CD4-positive, alpha-beta T cell (primary cell): ENCODE results near the gene UBL5. TPM values are rescaled to one million over a fixed set of nuclear protein-coding genes. Genes with fewer than 3 reads are reported as not detected.

Experiments
- ATAC-seq: fragments of 200-7000 bp; cut with Tn5 transposase; one replicate; pipeline ENCODE4 v1.10.0; 2022; ENCODE audit warnings: mild to moderate bottlenecking; ENCODE audit not compliant: poor library complexity
- CTCF ChIA-PET: fragments of 350-600 bp; sonication (Branson Sonifier 250); formaldehyde crosslinking; loops from one replicate; lab custom pipeline; 2021; ENCODE audit warnings: antibody characterized with exemption, inconsistent platforms; lab: Charles Lee
- POLR2A ChIA-PET: fragments of 350-600 bp; sonication (Branson Sonifier 250); formaldehyde crosslinking; loops from one replicate; lab custom pipeline; 2021; ENCODE audit warnings: antibody characterized with exemption, inconsistent platforms; lab: Charles Lee
- DNase-seq, 14 experiments: peaks; one replicate each; pipeline ENCODE4 v3.0.0-alpha.2; 2013 to 2020; ENCODE audit warnings: mixed read lengths in 2 of 14
- H3K27ac ChIP-seq, 2 donors: one replicate each; pipeline versions ENCODE4 v1.5.1 to v1.7.0; 2013; ENCODE audit warnings: low read length in 2 of 2, low read depth in 1 of 2, mild to moderate bottlenecking in 1 of 2
- H3K27me3 ChIP-seq, 2 experiments: 1 replicate in 1 of 2; 2 replicates in 1 of 2; pipeline versions ENCODE4 v1.6.1 to v1.7.0; 2013; ENCODE audit warnings: low read length in 2 of 2, control low read depth in 1 of 2, mild to moderate bottlenecking in 1 of 2, moderate library complexity in 1 of 2; ENCODE audit not compliant: insufficient read depth in 2 of 2, control insufficient read depth in 1 of 2
- H3K36me3 ChIP-seq: one replicate; pipeline ENCODE4 v1.6.1; 2013; ENCODE audit warnings: low read length, control low read depth; ENCODE audit not compliant: insufficient read depth
- H3K4me1 ChIP-seq: one replicate; pipeline ENCODE4 v1.6.1; 2013; ENCODE audit warnings: low read length, control low read depth; ENCODE audit not compliant: insufficient read depth
- H3K4me3 ChIP-seq: one replicate; pipeline ENCODE4 v1.5.1; 2013; ENCODE audit warnings: mild to moderate bottlenecking, low read length, moderate library complexity
- H3K9me3 ChIP-seq, 2 experiments: 1 replicate in 1 of 2; 2 replicates in 1 of 2; pipeline versions ENCODE4 v1.6.1 to v1.7.0; 2013; ENCODE audit warnings: low read length in 2 of 2, mild to moderate bottlenecking in 2 of 2, control low read depth in 1 of 2, moderate library complexity in 1 of 2; ENCODE audit not compliant: control insufficient read depth in 1 of 2, insufficient read depth in 1 of 2
- H3K27ac Mint-ChIP-seq: one replicate; pipeline ENCODE4 v1.8.0; 2020; ENCODE audit warnings: mixed read lengths
- H3K27me3 Mint-ChIP-seq: one replicate; pipeline ENCODE4 v1.8.0; 2021; ENCODE audit warnings: mixed read lengths
- H3K36me3 Mint-ChIP-seq: one replicate; pipeline ENCODE4 v1.8.0; 2021; ENCODE audit warnings: low read depth, mixed read lengths
- H3K4me1 Mint-ChIP-seq: one replicate; pipeline ENCODE4 v1.8.0; 2021; ENCODE audit warnings: low read depth, mixed read lengths
- H3K4me3 Mint-ChIP-seq: one replicate; pipeline ENCODE4 v1.8.0; 2020; ENCODE audit warnings: mild to moderate bottlenecking, mixed read lengths
- H3K9me3 Mint-ChIP-seq: one replicate; pipeline ENCODE4 v1.8.0; 2020; ENCODE audit warnings: mixed read lengths
- intact Hi-C, 2 experiments: fragments of 100-400 bp; cut with DNase I in 1 of 2; cut with micrococcal nuclease in 1 of 2; formaldehyde crosslinking; loops; one replicate each; pipeline versions ENCODE4 v1.15.1 to v1.9.0; 2023 to 2025; cut with DNase I, micrococcal nuclease
- total RNA-seq, 174 experiments: library from RNA in 2 of 174; stranded (reverse) in 2 of 174; gene quantifications; one replicate each; pipeline ENCODE4 v1.2.3 and lab custom pipeline; 2021 to 2026
- TF ChIP-seq, protein P1 (sequence below): fragments of 200-600 bp; IDR thresholded peaks from one replicate; pipeline ENCODE4 v1.8.0; 2022; ENCODE audit warnings: antibody characterized with exemption, mild to moderate bottlenecking

The UBL5 gene
- total RNA-seq, 2 experiments from 2014 or later = 163 to 165 TPM

DNA sequence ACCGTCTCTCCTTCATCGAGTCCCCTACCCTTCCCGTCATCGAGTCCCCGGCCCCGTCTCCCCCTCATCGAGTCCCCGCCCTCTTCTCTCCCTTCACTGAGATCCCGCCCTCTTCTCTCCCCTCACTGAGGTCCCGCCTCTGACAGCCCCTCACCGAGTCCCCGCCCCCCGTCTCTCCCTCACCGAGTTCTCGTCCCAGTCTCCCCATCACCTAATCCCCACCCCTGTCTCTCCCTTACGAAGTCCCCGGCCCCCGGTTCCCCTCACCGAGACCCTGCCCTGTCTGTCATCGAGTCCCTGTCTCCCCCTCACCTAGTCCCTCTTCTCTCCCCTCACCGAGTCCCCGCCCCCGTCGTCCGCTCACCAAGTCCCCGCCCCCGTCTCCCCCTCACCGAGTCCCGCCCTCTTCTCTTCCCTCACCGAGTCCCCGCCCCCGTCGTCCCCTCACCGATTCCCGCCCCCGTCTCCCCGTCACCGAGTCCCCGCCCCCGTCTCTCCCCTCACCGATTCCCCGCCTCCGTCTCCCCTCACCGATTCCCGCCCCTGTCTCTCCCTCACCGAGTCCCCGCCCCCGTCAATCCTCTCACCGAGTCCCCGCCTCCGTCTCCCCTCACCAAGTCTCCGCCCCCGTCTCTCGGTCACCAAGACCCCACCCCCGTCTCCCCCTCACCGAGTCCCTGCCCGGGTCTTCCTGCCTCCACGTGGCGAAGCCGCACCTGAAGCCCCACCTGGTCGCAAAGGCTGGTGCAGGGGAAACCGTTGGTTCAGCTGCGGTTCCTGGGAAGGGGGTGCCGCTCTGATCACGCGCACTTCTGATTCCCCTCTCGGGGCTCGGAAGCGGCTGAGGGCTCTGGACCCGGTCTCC is 35.3 kb upstream of the UBL5 start:
- H3K36me3 ChIP-seq = no peaks in the 10 kb centered on the region
- H3K4me3 Mint-ChIP-seq = peak overlapping the region; percentile 86
- DNase-seq = peak; percentile 86 to 99 (median 94)
- peaks cover 26% of the 10 kb centered on the region for H3K4me1 Mint-ChIP-seq
- H3K27me3 ChIP-seq = no peaks in the 10 kb centered on the region
- peaks cover 22% of the 10 kb centered on the region for H3K4me1 ChIP-seq
- H3K27me3 Mint-ChIP-seq = no peaks in the 10 kb centered on the region
- TF ChIP-seq, protein P1, sequence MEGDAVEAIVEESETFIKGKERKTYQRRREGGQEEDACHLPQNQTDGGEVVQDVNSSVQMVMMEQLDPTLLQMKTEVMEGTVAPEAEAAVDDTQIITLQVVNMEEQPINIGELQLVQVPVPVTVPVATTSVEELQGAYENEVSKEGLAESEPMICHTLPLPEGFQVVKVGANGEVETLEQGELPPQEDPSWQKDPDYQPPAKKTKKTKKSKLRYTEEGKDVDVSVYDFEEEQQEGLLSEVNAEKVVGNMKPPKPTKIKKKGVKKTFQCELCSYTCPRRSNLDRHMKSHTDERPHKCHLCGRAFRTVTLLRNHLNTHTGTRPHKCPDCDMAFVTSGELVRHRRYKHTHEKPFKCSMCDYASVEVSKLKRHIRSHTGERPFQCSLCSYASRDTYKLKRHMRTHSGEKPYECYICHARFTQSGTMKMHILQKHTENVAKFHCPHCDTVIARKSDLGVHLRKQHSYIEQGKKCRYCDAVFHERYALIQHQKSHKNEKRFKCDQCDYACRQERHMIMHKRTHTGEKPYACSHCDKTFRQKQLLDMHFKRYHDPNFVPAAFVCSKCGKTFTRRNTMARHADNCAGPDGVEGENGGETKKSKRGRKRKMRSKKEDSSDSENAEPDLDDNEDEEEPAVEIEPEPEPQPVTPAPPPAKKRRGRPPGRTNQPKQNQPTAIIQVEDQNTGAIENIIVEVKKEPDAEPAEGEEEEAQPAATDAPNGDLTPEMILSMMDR = no peak
- H3K27ac ChIP-seq = peak overlapping the region; percentile 91 to 97
- intact Hi-C loops = loop anchor here (1.0 to 10.0 kb wide), 5 partner anchors 27 to 958 kb away; partner anchors contain the start of genes FBXL12 (in 2 of the 2), ZNF266 (in 2 of the 2), MBD3L1 (in 1 of the 2) and ZNF558 (in 1 of the 2)
- ChIA-PET CTCF (interaction anchor here (1.7 kb wide), 1 partner anchor 167 kb away, joined by 5 read pairs; no protein-coding TSS in a partner anchor), POLR2A (interaction anchor here (1.0 to 1.8 kb wide), 3 partner anchors 23 to 206 kb away, joined by 3 to 11 read pairs (median 4); partner anchors contain the start of gene ZNF846)
- no peaks in the 10 kb centered on the region for H3K36me3 Mint-ChIP-seq
- no peaks in the 10 kb centered on the region for H3K9me3 Mint-ChIP-seq
- H3K27ac Mint-ChIP-seq = peak overlapping the region; percentile 89
- peaks cover 0 to 13% of the 10 kb centered on the region in 2 experiments for H3K9me3 ChIP-seq
- ATAC-seq = peak; percentile 49
- peak overlapping the region; percentile 85 for H3K4me3 ChIP-seq

DNA sequence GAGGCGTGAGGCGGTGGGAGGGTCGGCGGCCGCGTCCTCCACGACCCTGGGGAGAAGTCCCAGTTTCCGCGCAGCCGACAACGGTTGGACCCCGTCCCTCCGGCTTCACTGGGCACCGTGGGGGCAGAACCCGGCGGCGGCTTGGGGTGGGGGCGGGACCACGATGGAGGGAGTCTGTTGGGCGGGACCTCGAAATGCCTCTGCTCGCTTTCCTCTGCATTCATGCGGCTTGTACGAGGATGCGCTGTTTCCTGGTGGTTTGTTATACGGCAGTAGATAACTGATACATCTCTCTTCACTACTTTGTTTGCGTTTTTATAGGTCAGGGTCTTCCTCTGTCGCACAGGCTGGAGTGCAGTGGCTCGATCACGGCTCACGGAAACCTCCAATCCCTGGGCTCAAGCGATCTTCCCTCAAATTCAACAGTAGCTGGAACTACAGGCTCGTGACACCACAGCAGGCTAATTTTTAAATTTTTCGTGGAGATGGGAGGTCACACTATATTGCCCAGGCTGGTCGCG is 34.6 kb upstream of the UBL5 start:
- no peaks in the 10 kb centered on the region for H3K27me3 Mint-ChIP-seq
- no peaks in the 10 kb centered on the region for H3K9me3 Mint-ChIP-seq

More for the DNA sequence above, 34.6 kb upstream of the UBL5 start:
- POLR2A ChIA-PET = interaction anchor here (0.8 to 1.8 kb wide), 7 partner anchors 16 to 210 kb away, joined by 3 to 11 read pairs (median 3); partner anchors contain the start of gene ZNF846
- ATAC-seq = peak; percentile 13
- TF ChIP-seq, protein P1 = no peak
- intact Hi-C loops = loop anchor here (2.0 to 10.0 kb wide), 4 partner anchors 358 to 958 kb away; partner anchors contain the start of genes ZNF266 (in 2 of the 2), MBD3L1 (in 1 of the 2), ZNF558 (in 1 of the 2) and ZNF559 (in 1 of the 2)
- peaks cover 22% of the 10 kb centered on the region for H3K4me1 ChIP-seq
- Mint-ChIP-seq H3K27ac (peak overlapping the region; percentile 89), H3K4me1 (peaks cover 32% of the 10 kb centered on the region), H3K4me3 (peak overlapping the region; percentile 86), H3K36me3 (no peaks in the 10 kb centered on the region)
- no peaks in the 10 kb centered on the region for H3K27me3 ChIP-seq
- H3K27ac ChIP-seq = peak overlapping the region; percentile 91 to 97
- H3K9me3 ChIP-seq = peaks cover 0 to 13% of the 10 kb centered on the region in 2 experiments
- peak overlapping the region; percentile 85 for H3K4me3 ChIP-seq
- DNase-seq = peak; percentile 38 to 87 (median 62)
- CTCF ChIA-PET = interaction anchor here (1.7 kb wide), 1 partner anchor 167 kb away, joined by 5 read pairs; no protein-coding TSS in a partner anchor
- no peaks in the 10 kb centered on the region for H3K36me3 ChIP-seq
